Activated CD4-positive, alpha-beta T cell treated with anti-CD3 and anti-CD28 coated beads for 1 hour (primary cell): ENCODE measurements around the gene FGFR3.

Experiments
- DNase-seq: peaks from one replicate; pipeline ENCODE4 v3.0.0-alpha.2; 2020

The FGFR3 gene

DNA sequence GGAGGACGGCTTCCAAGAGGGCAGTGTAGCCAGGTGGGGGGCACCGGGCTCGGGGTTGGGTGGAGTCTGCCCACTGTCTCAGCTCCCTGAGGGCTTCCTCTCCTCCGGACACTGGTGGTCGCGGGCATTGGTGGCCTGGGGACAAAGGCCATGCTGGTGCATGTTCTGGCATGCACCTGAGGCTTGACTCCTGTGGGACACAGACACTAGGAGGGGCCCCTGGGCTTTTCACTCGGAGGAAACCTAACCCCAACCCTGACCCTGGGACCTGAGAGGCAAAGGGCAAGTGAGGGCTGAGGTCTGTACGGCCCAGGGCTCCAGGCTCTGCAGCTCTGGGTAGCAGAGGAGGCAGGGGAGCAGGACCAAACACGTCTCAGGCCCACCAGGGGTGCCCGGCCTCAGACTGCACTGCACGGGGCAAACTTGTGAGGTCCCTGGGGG, 22.3 kb upstream of the FGFR3 start:
- DNase-seq: no peak

DNA sequence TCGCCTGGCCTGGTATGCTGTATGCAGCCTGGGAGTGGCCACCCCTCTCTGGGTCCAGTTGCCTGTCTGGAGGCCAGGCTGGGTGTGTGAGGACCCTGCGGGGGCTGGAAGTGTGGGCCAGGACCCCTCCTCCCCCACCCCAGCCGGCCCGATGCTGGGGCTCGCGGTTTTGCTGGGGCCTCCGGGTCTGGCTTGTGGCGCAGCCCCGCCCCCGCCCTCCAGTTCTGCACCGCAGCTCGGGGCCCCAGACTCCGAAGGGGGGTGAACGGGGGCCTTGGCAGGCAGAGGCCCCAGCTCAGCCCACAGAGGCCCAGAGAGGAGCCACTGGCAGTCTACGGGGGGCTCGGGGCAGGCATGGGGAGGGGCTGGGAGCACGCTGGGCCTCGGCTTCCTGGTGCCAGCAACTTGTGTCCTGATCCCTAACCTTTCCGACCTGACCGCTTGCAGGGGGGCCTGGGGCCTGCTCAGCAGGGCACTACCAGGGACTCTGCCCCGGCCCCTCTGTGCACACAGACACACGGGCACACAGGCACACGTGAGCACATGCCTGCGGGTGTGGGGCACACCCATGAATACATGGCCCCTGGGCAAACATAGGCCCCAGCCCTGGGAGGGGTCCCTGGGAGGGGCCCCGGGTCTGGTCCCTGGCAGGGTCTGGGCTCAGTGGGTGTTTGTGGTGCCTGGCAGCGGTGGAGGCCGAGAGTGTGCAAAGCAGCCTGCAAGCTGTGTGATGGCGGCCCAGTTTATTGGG, 21.4 kb upstream of the FGFR3 start:
- no peak for DNase-seq

DNA sequence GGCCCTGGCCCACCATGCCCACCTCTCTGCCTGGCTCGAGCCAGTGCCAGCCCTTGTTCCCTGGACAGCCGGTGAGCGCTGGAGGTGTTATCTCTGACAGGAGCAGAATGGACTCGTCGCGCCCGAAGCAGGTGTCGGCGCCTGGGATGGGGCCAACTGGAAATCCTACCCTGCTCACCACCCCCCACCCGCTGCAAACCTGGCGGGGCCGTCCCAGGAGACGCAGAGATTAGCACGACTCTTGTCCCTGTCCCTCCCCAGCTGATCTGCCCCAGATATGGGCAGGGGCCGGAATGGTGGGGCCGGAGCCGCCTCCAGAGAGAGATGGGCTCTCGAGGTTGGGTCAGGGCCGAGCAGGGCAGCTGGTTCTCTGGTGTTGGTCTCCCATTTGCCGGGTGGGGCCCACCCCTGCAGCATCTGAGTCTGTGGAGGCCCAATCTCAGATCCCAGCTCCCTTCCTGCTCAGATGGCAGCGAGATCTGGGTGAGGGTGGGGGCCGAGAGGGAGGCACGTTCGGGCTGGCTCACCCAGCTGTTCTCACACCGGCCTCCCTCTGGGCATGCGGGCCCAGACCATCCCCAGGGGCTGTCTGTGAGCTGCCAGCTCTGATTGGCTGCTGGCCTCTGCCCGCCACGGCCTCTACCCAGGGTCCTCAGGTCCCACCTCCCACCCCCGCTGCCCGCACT, 20.1 kb upstream of the FGFR3 start:
- DNase-seq: no peak

DNA sequence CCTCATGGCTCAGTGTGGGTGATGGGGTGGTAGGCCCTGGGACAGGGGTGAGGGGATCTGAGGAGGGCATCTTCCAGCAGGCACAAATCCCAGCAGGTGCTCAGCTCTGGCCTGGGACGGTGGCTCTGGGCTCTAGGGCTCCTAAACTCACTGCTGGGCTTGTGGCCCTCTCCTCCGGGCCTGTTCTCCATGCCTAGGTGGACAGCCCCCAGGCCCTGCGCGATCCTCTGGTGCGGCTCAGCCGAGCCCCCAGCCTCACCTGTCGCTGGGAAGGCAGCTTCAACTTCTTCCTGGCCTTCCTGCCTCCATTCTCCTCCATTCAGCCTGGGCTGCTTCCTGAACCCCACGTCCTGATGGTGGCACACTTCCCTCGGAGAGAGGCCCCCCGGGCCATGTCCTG, 19.3 kb upstream of the FGFR3 start:
- no peak for DNase-seq

DNA sequence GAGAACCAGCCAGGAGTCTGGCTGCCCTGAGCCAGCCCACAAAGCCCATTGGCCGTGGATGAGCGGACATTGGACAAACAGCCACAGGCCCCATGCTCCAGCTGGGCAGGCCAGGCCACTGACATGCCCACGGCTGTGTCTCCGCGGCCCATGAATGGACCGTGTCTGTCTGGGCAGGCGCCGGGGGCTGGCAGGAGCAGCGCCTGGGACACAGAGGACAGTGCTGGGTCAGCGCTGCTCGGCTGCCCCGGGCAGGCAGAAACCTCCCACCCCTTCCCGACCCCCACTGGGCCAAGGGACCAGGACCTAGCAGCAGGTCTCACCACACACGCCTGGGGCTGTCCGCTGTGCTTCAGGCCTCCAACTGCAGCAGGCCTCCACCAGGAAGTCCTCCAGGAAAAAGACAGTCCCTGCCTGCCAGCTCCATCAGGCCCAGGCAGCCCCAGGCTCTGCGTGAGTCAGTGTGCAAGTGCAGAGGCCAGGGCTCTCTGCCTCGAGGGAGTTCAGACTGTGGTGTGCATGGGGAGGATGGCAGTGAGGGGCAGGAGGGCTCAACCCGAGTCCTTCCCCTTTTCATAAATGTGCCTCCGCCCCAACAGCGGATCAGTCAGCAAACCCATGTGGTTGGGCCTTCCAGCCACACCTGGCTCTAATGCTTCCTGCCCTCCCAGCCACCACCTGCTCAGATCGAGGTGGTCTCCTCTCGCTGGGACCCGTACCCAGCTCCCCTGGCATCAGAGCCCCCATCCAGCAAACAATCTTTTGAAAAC, 17.2 kb upstream of the FGFR3 start:
- DNase-seq: no peak

DNA sequence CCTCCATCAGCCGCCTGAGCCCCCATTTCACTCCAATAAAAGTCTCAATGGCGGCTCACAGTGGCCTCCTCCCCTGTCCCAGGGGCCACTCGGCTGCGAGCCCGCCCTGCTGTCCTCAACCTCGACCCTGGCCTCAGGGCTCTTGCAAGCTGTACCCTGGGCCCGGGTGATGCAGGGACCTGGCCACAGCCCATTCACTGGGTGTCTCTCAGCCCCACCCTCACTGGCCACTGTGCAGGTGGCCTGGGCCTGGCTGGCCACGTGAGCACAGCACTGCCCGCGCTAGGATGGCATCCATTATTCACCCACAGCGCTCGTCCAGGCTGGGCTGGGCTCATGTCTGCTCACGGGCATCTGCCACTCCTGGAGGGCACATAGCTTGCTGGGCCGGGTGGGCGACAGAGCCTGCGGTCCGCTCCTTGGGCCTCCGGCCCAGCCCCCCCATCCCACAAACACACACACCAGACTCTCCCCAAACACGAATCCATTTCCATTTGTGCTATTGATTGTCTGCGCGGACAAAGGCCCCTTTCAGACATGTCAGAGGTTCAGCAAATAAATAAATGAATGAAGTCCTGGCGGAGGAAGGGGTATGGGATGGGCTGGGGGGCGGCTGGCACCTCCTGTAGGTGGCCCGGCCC, 16.5 kb upstream of the FGFR3 start:
- no peak for DNase-seq

DNA sequence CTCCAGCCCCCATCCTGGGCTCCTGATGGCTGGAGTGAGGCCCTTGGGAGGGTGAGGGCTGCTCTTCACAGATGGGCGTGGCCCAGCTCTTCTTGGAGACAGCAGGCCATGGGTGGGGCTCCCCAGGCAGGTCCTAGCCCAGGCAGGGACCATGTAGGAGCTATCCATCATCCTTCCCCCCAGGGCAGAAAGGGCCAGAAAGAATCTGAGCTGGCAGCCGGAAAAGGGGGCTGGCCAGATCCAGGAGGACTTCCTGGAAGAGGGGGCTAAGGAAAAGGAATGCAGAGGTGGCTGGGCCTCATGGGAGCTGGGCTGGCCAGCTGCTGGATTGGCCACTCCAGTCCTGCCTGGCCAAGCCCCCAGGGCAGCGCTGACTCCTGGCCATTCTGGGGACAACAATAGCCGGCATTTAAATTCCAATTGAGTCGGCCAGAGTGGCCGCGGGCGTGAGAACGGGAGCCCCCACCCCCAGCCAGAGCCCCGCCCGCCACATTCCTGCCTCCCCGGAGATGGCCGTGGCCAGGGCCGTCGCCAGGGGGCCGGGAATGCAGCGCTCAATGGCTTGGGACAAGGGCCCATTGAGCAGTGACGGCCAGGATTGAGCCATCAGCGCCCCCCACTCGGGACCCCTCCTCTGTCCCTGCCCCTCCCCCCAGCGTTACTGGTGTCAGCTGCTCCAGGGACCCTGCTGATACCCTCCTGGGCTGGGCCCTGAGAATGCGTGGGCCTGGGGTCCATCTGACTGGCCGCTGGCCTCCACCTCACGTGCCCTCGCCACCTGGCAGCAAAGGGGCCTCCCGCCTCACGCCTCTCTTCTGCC, 15.1 kb upstream of the FGFR3 start:
- DNase-seq: no peak

DNA sequence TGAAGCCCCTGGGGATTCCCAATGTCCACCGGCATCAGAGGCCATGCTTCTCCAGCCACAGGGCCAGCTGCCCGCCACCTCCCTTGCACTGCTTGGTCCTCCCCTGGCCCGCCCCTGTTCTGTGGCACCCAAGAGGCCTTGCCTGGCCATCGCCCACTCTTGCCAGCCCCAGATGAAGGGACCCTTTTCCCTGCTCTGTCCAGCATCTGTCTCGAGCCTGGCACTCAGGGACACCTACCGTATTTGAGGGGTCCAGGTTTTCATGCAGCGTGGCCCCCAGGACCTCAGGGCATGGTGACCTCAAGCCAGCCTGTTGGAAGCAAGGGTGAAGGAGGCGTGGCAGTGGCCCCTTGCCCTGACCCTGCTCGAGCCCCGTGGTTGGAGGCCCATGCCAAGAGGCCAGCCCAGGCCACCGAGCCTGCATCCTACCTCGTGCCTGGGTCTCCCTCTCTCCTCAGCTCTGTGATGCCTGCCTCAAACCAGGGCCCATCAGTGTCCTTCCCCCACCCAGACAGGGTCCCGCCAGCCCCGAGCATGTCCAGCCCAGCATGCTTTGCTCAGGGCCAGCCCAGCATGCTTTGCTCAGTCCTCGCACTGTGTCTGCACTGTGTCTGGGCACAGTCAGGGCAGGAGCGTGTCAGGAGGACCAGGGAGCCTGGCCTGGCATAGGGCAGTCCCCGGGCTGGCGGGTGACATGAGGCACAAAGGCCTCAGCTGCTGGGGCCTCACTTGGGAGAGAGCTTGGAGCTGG, 14.3 kb upstream of the FGFR3 start:
- no peak for DNase-seq

DNA sequence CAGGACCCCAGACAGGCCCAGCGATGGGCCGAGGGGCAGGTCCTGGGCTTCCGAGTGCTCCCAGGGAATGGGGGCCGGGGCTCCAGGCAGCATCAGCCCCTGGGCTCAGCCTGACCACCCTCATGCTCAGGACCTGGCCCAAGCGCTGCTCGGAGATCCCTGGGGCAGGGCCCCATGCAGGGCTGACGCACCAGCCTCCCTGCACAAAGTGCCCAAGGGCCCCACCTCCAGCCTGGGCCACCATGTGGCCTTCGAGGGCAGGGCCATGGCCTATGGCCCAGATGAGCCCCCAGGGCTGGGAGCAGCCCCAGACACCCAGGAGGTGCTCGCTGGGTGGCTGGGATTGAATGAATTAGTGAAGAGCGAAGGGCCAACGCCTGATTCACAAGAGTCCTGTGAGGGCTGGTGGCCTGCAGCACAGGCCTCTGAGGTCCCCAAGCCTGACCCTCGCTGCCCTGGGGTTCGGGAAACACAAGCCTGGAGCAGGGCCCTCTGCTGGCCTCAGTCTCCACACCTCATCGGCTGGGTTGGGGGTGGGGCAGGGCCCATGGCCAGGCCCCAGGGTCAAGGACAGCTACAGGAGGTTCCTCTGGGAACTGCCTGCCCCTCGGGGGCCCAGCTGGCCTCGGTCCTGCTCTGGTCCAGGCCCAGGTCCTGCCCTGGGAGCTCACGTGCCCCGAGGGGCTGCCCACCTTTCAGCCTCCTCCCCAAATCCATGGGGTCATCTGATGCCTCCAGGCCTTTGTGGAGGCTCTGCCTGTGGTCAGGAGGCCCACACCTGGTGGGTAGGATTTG, 13.3 kb upstream of the FGFR3 start:
- DNase-seq: no peak

DNA sequence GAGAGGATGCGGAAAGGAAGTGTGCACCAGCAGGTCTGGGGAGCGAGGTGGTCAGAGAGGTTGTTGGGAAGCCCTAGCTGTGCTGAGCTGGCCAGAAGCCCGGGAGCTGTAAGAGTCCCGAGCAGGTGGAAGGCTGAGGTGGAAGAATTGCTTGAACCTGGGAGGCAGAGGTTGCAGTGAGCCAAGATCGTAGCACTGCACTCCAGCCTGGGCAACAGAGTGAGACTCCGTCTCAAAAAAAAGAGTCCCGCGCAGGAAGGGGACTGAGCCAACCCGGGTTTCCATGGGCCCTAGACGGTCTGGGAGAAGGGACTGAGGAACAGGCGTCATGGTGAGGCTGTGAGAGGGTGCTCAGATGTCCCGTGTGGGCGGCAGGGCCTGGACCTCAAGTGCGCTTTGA, 12.7 kb upstream of the FGFR3 start:
- no peak for DNase-seq

DNA sequence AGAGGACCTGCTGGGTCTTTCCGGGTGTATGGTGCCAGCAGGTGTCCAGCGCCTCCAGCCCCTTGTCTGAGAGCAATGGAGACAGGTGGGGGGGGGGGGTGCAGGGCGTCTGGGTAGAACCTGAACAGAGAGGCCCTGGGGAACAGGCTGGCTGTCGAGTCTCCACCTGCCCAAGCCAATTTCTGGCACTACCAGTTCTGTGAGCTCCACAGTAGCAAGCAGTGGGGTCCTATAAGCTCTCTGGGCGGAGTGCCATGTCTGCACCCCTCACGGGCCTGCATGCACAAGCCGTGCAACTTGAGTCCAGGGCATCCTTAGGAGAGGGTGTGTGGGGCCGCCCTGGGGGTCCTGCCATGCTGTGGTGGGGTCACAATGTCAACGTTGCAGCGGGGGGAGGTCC, 10.1 kb upstream of the FGFR3 start:
- DNase-seq: no peak

DNA sequence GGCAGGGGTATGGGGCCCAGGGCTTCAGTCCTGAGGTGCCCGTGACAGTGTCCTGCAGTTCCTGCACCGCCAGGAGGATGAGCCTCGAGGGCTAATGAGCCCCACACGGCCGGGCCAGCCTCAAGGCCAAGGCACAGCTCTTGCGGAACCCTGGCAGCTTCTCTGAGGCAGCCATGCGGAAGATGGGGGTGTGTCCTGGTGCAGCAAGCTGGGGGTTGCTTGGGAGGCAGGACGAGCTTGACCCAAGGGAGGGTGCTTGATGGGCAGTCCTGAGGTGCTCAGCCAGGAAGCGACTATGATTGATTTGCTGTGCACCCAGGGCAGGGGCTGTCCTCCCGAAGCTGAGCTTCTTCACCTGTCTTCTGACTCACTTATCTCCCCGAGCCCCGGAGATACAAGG, 9.1 kb upstream of the FGFR3 start:
- DNase-seq: no peak

DNA sequence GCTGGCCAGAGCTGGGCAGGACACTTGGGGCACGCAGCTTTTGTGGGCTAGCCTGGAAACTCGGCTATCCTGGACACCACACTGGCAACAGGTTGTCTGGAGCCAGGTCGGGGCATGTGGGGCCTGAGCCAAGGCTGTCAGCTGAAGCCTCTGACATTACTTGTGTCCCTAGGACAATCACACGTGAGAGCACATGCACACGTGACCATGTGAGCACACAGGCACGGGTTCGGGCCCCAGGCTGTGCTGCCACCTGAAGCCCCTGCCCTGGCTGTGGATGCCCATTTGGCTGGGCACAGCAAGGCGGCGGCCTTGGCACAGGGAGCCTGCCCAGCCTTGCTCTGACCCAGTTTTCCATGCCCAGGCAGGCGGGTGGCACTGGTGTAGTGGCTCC, 8.7 kb upstream of the FGFR3 start:
- no peak for DNase-seq

DNA sequence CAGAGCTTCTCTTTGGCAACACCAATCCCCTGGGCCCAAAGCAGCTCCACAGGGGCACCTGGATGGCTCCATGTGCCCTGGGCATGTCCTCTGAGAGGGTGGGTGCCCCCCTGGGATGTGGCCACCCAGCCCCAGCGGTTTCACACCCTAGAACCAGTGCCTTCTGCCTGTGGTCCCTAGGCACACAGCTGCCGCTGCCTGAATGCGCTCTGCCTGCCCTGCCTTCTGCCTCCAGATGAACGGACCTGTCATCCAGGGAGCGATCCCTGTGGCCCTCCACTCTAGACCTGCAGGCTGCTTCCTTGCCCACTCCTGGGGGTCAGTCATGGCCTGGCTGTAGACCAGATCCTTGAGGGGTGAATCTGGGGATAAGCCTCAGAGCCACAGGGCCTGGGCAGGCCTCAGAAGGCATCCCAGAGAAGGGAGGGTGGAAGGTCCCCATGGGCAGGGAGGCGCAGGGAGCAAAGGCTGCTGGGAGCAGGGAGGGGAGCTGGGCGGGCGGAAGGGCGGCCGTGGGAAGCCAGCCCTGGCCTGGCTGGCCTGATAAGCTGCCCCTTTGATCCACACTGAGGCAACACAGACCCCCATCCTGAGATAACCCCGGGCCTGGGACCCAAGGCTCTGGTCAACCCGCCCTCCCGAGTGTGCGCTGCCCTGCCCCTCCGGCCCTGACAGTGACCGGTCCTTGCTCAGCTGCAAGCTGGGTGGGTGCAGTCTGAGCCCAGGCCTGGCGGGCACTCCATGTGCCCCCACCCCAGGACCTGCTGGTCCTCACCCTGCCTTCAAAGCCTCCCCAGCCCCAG, 8.1 kb upstream of the FGFR3 start:
- no peak for DNase-seq

DNA sequence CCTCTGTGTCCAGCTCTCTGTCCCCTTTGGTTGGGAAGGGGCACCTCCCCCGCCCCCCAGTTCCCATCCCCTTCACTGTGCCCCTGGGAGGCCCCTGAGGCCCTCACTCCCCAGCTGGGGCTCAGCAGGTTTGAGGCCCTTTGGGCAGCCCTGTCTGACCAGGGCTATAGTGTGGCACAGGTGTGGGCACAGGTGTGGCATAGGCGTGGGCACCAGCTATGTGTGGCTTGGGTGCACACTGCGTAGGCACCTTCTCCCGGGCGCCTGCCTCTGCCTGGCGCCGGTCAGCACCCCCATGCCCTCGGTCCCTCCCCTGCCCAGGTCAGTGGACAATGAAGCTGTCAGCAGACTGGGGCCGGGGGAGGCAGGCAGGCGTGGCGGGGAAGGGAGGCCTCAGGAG, 7.5 kb upstream of the FGFR3 start:
- DNase-seq: no peak

DNA sequence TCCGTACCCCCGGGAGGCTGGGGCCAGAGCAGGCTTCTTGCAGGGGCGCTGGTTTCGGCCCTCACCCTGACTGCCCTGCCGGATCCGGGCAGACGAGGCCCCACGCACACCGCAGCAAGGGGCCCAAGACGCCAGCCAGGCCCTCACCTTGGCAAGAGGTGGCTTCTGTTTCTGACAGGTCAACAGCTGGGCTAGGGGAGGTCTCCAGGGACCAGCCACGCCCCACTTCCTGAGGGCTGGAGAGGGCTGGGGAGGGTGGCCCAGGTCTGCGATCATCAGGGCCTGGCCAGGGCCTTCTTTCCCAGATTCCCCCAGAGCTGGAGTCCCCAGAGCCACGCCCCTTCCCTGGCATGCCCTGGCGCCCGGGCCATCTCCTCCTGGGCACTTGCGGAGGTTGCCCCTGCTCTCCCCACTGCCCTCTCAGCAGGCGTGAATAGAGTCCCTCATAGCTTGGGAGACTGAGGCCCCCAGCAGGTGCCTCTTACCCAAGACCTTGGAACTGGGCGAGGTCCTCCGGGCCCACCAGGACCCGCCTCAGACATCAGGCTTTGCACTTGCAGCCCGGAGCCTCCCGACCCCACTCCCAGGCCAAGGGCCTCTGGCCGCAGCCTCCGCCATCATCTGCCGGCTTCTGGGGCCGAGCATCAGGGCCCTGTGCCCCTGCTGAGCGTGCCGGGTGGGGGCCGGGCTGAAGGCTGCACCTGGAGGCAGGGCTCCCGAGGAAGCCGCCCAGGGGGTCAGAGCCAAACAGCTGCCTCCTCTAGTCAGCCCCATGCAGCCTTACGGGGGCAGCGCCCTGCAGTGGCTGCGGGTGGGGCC, 6.3 kb upstream of the FGFR3 start:
- no peak for DNase-seq

DNA sequence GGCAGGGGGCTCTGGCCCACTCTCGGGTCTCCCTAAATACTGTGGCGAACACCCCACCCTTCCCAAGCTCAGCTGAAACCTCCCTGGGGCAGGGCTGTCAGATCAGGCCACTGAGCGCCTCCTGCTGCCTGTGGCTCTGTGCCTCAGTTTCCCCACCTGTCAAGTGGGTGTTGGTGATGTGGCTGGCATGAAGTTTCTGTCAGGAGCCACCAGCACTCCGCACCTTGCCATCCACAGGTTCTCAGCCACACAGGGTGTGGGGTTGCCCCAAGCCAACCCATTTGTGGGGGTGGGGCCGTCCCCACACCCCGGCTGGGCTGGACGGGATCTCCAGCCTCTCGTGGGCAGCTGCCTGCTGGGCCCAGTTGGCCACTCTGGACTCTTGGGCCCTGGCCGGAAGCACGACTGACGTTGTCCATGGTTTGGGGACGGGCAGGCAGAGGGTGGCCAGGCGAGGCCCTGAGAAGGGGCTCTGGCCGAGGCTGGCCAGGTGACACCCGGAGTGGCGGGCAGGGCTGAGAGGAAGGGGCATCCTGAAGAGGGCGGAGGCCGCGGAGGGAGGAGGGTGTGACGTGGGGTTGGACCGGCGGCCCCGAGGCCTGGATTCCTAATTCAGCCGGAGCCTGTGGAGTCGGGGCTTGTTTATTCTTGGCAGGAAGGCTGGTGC, 5.5 kb upstream of the FGFR3 start:
- no peak for DNase-seq

DNA sequence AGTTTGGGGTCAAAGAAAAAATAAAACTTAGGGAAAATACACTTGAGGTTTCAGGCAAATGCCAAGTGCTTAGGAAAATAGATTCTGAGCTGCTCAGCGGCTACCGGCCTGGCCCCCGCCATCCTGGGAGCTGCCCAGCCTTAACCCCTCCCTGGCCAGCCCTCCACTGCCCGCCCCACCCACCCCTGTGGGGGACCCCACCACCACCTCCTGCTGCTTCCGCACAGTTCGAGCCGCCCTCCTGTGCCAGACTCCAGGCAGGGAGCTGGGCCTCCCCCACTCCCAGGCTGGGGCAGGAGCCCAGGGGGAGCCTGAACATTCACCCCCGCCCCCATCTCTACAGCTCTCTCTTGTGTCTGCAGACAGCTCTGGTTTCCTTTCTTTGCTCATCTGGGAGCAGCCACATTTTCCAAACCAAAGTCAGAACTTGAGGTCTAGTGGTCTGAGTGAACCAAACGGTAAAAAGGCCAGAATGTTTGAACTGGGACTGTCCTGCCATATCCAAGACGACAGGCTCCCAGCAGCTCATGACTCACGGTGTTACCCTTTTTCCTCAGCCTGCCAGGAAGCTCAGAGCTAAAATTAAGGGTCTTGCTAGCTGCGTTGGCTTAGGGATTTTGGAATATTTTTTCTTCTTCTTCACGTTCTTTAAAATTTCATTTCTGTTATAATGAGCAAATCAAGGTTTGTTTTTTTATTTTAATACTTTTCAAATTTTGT, 4.7 kb upstream of the FGFR3 start:
- DNase-seq: no peak
